Right lung (tissue), 5 donors: ENCODE measurements around the gene BROX. TPM values are rescaled to one million over a fixed set of nuclear protein-coding genes. Genes with fewer than 3 reads are reported as not detected.
"Not testable (repeated sequence)": the region's sequence is repeated elsewhere in the genome, so short reads cannot be mapped to it uniquely, and the experiment has no call there.

Source experiments
- DNase-seq, 2 donors: peaks; one replicate each; pipeline ENCODE4 v3.0.0-alpha.2; 2013
- polyA plus RNA-seq, 5 donors: library from polyadenylated mRNA; unstranded; fragments of 120-200 nt; gene quantifications; one replicate each; pipeline versions ENCODE4 v1.2.1 to v1.2.3, GENCODE V29; 2013; ENCODE audit warnings: inconsistent platforms in 1 of 5, low replicate concordance in 1 of 5; ENCODE audit not compliant: insufficient read length in 5 of 5, insufficient read depth in 1 of 5

Gene BROX
- polyA plus RNA-seq, 5 donors, result 26.3 to 53.1 (median 44.9) TPM

DNA sequence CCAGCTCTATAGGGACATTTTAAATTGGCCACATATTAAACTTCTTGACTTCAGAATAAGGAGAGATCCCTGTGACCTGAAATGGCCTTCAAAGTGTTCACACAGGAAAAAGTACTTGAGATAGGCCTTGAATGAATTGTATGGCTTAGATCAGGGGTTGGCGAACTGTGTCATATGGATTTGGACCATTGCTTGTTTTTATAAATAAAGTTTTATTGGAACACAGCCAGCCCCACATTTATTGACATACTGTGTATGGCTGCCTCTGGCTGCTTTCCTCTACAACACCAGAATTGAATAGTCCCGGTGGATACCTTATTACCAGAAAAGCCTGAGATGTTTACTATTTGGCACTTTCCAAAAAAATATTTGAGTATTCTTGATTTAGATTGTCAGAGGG, 4.0 kb downstream of the BROX start:
- no peak for DNase-seq

DNA sequence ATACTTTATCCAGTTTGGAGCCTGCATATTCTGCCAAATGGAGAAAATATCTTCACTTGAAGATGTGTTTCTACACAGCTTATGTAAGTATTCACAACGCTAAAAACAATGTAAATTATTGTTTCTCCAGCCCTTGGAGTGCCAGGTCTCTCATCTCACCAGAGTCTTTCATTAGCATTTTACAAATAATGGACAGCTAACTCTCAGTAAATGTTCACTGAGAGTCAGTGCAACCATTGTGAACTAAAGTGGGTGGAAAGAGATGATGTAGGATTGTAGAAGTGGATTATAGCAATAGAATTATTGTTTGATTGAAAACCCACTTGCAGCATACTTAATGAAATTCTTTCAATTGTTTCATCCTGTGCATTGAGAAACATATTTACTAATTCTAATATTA, 16.4 kb downstream of the BROX start:
- no peak for DNase-seq

DNA sequence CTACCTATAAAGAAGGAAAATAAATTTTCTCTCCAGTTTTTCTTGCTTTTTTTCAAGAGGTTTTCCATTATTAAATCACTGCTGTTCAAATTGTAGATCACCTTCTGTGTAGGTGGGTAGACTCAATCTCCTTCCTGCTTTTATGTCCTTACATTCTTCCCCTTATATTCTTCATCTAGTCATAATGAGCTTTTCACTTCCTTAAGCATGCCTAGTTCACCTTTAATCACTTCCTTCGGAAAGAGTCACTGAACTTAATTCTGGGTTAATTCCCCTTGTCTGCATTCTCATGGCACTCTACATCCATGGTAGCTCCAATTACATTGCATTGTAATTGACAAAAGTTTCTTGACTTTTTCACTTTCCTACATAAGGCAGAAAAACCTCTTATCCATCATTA, 18.5 kb downstream of the BROX start:
- no peak for DNase-seq

DNA sequence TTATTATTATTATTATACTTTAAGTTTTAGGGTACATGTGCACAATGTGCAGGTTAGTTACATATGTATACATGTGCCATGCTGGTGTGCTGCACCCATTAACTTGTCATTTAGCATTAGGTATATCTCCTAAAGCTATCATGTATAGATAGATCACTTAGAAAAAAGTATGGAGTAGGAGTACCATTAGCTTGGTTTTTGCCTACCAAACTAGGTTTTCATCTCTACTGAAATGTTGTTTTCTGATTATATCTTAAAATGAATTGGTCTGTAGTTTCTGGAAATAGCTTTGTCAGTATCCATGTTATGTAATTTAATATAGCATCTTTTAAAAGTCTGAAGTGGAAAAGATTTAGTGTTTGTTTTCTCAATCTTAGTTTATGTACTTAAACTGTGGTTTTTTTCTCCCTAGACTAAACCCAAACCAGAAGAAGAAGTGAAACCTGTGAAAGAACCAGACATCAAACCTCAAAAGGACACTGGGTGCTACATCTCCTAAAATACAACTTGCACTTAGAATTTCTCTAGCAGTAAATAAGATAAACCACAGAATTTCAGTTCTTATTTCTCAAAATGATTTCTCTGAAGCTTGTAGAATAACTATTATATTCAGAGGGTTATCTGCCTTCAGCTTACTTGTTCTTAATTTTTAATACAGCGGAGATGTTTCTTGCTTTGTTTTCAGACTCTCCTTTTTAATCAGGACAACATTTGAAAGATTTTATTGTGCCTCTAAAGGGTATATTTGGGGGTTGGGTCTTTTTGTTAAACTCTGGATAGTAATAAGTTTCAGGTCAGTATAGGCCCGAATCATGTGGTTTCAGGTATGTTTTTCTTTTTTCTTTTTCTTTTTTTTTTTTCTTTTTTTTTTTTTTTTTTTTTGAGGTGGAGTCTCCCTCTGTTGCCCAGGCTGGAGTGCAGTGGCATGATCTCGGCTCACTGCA, 20.1 kb downstream of the BROX start:
- no peak for DNase-seq

DNA sequence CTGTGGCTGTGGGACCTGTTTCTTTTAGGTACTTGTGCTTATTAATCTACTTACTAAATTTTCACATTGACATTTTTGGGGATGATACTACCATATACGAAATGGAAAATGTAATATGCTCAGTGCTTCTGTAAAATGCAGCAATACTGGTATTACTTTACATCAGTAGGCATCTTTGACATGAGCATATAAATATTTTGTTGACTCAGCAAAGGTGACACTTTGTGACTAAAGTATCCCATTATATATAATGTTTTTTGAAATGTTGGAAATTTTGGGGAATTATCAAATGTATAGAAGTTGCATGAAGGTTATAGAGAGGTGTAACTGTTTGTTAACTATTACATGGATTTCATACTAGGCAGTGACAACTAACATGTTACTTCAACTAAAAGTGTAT, 22.4 kb downstream of the BROX start:
- no peak for DNase-seq

DNA sequence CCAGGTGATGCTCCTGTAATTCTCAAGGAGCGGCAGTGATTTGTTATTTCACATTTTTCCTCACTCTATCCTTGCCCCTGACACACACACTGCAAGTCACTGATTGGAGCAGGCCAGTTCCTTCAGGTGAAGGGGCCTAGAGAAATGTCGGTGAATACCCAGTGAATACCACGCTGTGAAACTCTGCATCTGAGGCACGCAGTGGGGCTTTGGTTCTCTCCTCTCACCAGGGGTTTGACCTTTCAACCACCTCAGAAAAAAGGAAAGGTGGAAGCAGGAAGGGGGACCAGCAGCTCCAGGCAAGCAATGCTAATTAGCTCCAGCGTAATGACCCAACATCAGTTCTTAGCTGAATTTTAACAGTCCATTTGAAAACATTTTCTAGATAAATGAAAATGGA, 24.1 kb downstream of the BROX start:
- DNase-seq, result no peak

DNA sequence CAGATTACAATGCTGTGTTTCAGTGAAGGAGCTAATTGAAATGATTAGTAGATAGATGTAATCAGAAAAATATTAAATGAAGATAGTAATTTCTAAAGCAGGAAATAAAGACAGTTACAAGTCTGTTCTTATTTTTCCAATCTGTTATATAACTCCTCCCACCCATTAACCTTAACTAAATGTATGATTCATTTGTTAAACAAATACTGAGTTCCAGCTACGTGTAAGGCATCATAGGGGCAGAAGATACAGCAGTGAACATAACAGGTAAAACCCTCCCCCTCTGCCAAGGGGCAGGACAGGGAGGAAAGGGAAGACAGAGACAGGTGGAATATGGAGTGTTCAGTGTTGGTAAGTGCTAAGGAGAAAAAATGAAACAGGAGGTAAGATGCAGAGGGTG, 24.6 kb downstream of the BROX start, which contains the start of gene FAM177B:
Gene FAM177B (plus strand): TSS at position 231 of the 400 bp plus-strand sequence. CDS start 9,344 bp downstream, outside the sequence.
- no peak for DNase-seq

DNA sequence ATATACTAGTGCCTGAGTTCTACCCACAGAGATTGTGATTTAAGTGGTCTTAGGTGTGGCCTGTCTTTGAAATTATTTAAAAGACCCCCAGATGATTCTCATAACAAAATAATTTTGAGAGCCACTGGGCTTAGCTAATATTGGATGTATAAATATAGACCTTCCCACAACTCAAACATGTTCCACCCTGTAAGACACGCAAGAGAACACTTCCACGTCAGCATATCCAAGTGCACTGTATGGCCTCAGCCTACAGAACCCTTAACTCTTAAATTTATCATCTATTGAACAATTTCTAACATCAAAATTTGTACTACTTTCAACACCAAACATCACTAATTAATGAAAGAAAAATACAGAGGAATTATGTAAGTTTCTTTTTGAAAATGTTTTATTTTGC, 27.1 kb downstream of the BROX start:
- DNase-seq, result no peak

DNA sequence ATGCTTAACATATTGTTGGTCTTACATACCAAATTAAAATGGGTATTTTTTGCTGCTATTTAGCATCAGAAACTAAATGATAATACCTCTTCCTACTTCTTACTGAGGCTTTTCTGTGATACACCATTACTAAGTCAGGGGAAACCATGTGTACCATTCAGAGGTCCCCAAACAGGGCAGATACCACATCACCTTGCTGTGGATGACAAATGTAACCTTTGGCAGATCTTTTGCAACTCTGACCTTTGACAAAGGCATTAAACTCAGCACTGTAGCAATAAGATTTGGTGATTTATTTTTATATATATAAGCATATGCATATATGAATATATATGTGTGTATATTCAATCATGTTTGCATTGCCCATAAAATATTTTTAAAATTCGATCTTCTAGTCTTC, 27.6 kb downstream of the BROX start:
- DNase-seq, result no peak

DNA sequence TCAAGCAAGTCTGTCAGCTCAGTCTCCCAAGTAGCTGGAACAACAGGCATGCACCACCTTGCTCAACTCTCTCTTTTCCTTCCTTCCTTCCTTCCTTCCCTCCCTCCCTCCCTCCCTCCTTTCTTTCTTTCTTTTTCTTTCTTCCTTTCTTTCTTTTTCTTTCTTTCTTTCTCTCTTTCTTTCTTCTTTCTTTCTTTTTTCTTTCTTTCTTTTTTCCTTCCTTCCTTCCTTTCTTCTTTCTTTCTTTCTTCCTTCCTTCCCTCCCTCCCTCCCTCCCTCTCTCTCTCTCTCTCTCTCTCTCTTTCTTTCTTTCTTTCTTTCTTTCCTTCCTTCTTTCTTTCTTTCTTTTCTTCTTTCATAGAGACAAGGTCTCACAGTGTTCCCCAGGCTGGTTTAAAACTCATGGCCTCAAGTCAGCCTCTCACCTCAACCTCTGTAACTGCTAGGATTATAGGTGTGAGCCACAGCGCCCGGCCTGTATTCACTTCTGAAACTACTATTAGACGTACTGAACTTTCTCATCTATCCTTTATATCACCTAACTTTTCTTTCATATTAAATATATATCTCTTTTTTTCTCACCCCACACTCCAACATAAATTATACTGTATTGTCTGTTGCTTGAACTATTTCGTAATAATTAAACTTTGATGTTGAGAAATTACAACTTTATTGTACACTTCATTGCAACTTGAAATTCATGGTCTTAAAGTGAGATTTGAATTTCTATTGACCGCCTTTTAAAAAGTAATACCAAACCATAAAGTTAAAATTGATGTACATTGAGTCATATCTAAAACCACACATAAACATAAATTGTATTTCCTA, 29.5 kb downstream of the BROX start:
- DNase-seq, result not testable (repeated sequence)

DNA sequence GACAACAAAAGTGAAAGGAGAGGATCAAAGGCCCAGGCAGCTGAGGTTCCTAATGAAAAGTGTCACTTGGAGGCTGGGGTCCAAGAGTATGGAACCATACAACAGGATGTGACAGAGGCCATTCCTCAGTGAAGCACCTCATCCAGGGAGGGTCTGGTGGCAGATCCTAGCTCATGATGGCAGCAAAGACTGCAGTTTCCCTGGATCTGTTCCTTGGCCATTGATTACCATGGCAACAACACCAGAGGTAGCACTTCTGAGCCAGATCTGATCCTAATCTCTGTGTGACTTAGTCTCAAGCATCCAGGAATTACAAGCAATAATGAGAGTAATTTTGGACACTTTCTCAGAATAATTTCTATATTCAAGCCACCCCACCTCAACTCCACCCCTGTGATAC, 37.6 kb downstream of the BROX start:
- no peak for DNase-seq

DNA sequence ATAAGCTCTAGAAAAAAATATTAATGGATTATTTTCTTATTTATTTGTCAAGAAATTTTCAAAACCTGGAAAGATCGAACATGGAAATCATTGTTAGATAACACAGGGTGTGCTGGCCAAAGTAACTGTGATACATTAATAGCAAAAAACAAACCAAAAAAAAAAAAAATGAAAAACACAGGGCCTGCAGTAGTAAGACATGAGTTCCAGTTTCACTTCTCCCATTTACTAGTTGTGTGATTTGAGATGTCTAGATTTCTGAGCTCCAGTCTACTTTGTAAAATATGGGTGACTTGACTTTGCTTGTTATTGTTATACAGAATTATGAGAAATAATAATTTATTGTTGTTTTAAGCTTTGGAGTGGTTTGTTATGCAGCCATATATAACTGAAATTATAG, 38.3 kb downstream of the BROX start:
- no peak for DNase-seq

DNA sequence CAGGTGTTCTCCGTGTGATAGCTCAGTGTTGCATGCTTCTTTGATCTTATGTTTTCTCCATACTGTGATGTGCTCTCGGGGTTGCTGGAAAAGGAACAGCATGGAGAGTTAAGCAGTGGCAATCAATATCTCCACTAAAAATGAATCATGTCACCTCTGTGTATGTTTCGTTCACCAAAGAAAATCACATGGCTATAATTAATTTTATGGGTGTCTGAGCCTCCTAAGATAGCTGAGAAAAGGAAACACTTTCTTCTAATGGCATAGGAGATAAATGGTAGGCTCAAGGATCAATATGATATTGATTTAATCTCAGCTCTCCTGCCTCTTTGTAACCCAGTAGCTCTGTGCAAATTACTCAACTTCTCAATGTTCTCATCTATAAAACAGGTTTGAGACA, 38.9 kb downstream of the BROX start:
- no peak for DNase-seq

DNA sequence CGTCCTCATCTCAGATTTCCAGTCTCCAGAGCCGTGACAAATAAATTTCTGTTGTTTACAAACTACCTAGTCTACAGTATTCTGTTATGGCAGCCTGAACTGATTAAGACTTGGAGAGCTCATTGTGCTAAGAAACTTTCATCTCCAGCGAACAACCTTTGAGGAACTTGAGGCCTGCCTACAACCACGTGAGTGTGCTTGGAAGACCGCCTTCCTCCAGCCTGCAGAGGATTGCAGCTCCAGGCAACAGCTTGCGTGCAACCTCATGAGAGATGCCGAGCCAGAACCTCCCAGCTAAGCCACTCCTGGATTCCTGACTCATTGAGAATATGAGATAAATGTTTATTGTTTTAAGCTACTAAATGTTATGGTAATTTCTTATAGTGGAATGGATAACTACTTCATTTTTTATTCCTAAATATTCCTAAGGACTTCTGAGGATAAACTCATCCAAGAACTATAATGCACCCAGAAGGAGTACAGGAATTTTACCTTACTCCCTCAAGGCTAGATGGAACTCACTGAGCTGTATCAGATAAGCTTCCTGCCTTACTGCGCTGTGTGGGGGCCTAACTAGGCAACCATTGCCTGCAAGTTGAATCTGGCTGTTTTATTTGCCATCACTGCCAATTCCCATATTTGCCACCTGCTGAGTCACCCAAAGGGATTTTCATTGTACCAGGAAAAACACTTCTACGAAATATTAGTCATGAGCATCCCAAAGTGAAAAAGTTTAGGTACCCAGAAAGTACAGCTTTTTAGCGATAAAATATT, 42.2 kb downstream of the BROX start:
- no peak for DNase-seq

DNA sequence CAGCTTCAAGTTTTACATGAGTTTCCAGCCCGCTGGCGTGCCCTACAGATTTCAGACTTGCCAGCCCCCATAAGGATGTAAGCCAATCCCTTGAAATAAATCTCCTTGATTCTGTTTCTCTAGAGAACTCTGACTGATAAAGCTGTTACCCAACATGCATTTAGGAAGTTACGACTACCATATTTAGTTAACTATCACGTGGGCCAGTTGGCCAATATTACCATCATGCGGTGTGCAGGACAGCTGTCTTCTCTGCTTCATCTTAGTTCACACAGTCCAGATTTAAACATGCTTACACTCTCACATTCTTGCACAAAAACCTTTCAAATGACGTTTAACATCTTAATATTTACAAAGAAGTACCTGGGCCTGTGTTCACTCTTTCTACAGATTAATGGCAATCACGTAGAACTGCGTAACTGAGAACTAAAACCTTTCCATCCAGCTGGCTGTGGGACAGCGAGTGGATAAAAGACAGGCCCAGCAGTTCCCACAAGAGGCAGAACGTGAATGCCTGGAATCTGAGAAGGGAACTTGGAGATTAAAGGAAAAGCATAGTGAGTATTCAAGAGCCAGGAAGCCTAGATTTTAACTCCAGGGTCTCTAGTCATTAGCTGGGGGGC, 45.4 kb downstream of the BROX start:
- no peak for DNase-seq

DNA sequence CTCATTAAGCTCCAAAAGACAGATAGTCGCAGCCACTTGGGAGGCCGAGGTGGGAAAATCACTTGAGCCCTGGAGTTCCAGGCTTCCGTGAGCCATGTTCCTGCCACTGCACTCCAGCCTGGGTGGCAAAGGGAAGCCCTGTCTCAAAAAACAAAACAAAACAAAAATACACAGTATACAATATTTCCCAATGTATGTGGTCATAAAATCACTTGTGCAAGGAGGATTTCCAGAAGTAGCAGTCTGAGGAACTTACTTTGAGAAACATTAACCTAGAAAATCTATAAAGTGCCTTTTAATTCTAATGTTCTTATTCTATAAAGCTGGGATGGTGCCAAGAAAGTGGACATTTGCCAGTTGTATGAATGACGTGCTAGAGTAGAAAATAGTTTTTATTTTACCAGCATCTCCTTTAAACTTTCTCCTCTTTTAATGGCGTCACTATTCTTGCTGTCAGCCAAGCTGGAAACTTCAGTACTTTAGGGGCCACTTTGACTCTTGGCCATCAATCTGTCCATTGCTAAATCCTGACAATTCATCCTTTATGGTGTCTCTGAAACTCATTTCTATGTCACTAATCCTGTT, 47.2 kb downstream of the BROX start:
- DNase-seq, result no peak

DNA sequence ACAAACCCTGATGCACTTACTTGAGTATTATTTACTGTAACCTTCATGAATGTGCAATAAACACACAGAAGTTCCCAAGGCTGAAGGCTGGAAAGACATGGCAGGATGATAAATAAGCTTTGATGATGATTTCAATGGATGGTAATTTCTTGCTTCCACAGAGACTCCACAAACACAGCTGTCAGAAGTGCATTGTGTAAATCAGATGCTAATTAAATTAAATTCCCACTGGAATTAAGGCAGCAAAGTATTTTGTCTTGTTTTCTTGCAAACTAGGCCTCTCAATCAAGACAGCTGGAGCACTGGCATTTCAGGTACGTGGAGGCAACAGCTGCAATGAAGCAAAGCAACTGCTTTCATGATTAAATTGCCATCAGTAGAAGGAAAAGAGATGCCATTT, 48.7 kb downstream of the BROX start:
- DNase-seq, result no peak

DNA sequence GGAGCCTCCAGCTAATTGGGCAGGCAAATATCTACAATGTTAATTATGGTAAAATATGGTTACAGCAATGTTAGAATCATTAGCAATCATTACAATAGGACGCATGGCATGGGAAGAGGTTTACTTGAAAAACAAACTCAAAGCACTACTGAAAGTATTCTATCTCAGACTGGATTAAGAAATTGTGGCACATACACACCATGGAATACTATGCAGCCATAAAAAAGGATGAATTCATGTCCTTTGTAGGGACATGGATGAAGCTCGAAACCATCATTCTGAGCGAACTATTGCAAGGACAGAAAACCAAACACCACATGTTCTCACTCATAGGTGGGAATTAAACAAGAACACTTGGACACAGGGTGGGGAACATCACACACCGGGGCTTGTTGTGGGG, 49.8 kb downstream of the BROX start:
- DNase-seq, result not testable (repeated sequence)

DNA sequence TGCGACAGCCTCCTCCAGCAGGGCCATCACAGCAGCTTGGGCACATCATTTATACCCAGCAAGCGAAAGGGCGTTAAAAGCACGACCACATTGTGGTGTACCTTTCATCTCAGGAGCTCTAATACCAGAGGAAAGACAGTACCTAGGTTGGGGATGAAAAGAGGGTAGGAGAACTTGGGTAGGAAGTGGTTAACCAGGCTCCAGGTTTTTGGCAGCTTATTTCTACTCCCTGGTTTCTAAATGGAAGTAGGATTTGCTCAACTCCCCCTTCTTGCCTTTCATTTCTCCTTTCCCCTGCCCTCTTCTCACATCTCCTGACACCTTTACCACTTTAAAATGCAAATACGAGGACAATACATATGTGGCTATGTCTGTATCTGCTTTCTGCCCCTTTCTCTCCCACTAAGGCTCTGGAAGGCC, 54.8 kb downstream of the BROX start:
- no peak for DNase-seq

DNA sequence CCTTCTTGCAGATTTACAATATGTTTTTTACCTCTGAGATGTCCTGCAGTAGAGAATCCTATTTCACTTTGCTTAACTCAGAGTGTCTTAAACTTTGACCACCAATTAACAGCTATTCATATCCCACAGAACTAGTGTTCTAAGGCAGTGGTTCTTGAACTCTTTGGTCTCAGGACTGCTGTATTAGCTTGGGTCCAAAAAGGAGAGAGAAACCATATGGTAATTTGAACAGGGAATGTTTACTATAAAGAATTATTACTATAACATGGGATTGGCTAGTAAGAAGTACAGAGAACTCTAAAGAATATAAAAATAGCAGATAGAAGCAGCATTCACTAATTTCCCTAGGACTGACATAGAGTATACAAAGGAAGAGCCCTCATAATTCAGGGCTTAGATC, 56.2 kb downstream of the BROX start:
- DNase-seq, result no peak

DNA sequence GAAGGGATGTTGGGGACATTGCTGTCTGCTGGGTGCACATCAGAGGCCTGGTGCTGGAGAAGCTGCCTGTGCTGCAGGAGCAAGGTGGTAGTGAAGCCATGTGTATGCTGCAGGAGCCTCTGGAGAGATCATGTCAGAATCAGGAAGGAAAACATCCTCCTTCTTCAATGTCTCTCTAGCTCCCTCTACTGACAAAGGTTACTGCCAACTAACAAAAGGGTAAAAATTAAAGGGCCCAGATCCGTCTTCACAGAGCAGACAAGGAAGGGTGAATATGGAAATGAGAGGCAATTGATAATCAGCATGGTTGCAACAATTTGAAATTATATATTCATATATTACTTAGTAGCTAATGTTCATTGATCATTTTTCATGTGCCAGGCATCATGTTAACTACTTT, 56.8 kb downstream of the BROX start:
- no peak for DNase-seq
